Adipose tissue (tissue), 3 donors: ENCODE data around the gene ACBD6. TPM values are rescaled to one million over a fixed set of nuclear protein-coding genes. Genes with fewer than 3 reads are reported as not detected.

Experiments used
- H3K27ac ChIP-seq: one replicate; pipeline ENCODE4 v1.5.1; 2013; ENCODE audit warnings: low read depth, low read length
- WGBS, 3 donors: extraction: QIAGEN DNeasy Blood & Tissue Kit; methylation state at CpG; one replicate each; pipeline ENCODE4 v1.1.7; 2013; 5-methylcytosine and 5-hydroxymethylcytosine counted together
- polyA plus RNA-seq, 3 donors: library from polyadenylated mRNA; stranded (reverse); fragments of 200-250 nt; gene quantifications; one replicate each; pipeline ENCODE4 v1.2.3, GENCODE V29; 2013
- donor health status: healthy with polysubstance abuse.
- donor health status: Bipolar disorder and iron deficiency.
- donor health status: healthy.

Gene ACBD6
- polyA plus RNA-seq, 3 donors = 17.9 to 27.4 (median 23.4) TPM

GRCh38 chr1:180270530-180271271 lies 231.7 kb downstream of the ACBD6 start:
- 42 to 77% (median 77%) methylated on average over 8 of the region's 8 CpGs for WGBS, 3 donors
- H3K27ac ChIP-seq = no peak overlapping the region

- H3K27ac ChIP-seq = no peak overlapping the region
- 51 to 76% (median 70%) methylated on average over 14 of the region's 14 CpGs for WGBS, 3 donors
Observed at GRCh38 chr1:180269645-180270529, 232.5 kb downstream of the ACBD6 start.

GRCh38 chr1:180268556-180269075 lies 233.8 kb downstream of the ACBD6 start:
- no peak overlapping the region for H3K27ac ChIP-seq
- 67 to 87% (median 76%) methylated on average over 9 of the region's 9 CpGs for WGBS, 3 donors

- H3K27ac ChIP-seq = no peak overlapping the region
- 77 to 82% (median 81%) methylated on average over 5 of the region's 5 CpGs for WGBS, 3 donors
Observed at GRCh38 chr1:180267761-180268555, 234.4 kb downstream of the ACBD6 start.

- 91 to 95% (median 92%) methylated on average over 12 of the region's 12 CpGs for WGBS, 3 donors
- H3K27ac ChIP-seq = no peak overlapping the region
Observed at GRCh38 chr1:180267211-180267561, 235.2 kb downstream of the ACBD6 start.

GRCh38 chr1:180266275-180267210 lies 235.8 kb downstream of the ACBD6 start:
- H3K27ac ChIP-seq = no peak overlapping the region
- 86 to 90% (median 88%) methylated on average over 28 of the region's 28 CpGs for WGBS, 3 donors

GRCh38 chr1:180265871-180266270 lies 236.5 kb downstream of the ACBD6 start:
- WGBS, 3 donors = 68 to 73% (median 68%) methylated on average over 4 of the region's 4 CpGs
- H3K27ac ChIP-seq = no peak overlapping the region

- H3K27ac ChIP-seq = no peak overlapping the region
- 73% methylated on average over 9 of the region's 9 CpGs for WGBS, 3 donors
Observed at GRCh38 chr1:180265201-180265600, 237.2 kb downstream of the ACBD6 start.

- H3K27ac ChIP-seq = no peak overlapping the region
- 55 to 62% (median 59%) methylated on average over 2 of the region's 2 CpGs for WGBS, 3 donors
Observed at GRCh38 chr1:180264595-180264994, 237.8 kb downstream of the ACBD6 start.

GRCh38 chr1:180262628-180263488 lies 239.5 kb downstream of the ACBD6 start:
- no peak overlapping the region for H3K27ac ChIP-seq

GRCh38 chr1:180261524-180262155 lies 240.7 kb downstream of the ACBD6 start:
- WGBS, 3 donors = 67 to 75% (median 71%) methylated on average over 7 of the region's 7 CpGs

More at GRCh38 chr1:180262628-180263488, 239.5 kb downstream of the ACBD6 start:
- WGBS, 3 donors = 64 to 75% (median 66%) methylated on average over 12 of the region's 12 CpGs

GRCh38 chr1:180261030-180261429 lies 241.3 kb downstream of the ACBD6 start:
- WGBS, 3 donors = 82 to 88% (median 84%) methylated on average over 10 of the region's 10 CpGs

More at GRCh38 chr1:180261524-180262155, 240.7 kb downstream of the ACBD6 start:
- no peak overlapping the region for H3K27ac ChIP-seq

GRCh38 chr1:180260541-180260940 lies 241.8 kb downstream of the ACBD6 start:
- WGBS, 3 donors = 76 to 86% (median 86%) methylated on average over 13 of the region's 13 CpGs
- no peak overlapping the region for H3K27ac ChIP-seq

More at GRCh38 chr1:180261030-180261429, 241.3 kb downstream of the ACBD6 start:
- no peak overlapping the region for H3K27ac ChIP-seq

- WGBS, 3 donors = 77 to 81% (median 79%) methylated on average over 22 of the region's 22 CpGs
Observed at GRCh38 chr1:180259431-180260338, 242.7 kb downstream of the ACBD6 start.

GRCh38 chr1:180258935-180259334 lies 243.4 kb downstream of the ACBD6 start:
- no peak overlapping the region for H3K27ac ChIP-seq
- 68 to 70% (median 68%) methylated on average over 5 of the region's 5 CpGs for WGBS, 3 donors

More at GRCh38 chr1:180259431-180260338, 242.7 kb downstream of the ACBD6 start:
- no peak overlapping the region for H3K27ac ChIP-seq
